GM23248 (cell line): Measurements from ENCODE around the gene FLOT2. TPM values are rescaled to one million over a fixed set of nuclear protein-coding genes. Genes with fewer than 3 reads are reported as not detected.
A peak's percentile ranks its signal among the peaks of the same experiment; 100 is the strongest.

Experiments
- DNase-seq: peaks from one replicate; pipeline ENCODE4 v3.0.0-alpha.2; 2015
- H2AFZ ChIP-seq: fragments of 200-600 bp; sonication (generic); 2 replicates; pipeline ENCODE4 v1.6.1; 2016; ENCODE audit warnings: antibody characterized with exemption
- H3F3A ChIP-seq: fragments of 200-600 bp; sonication (generic); 2 replicates; pipeline ENCODE4 v1.6.1; 2016; ENCODE audit warnings: mild to moderate bottlenecking, antibody characterized with exemption, mixed run types; ENCODE audit not compliant: insufficient read depth
- H3K27ac ChIP-seq: fragments of 200-600 bp; sonication (generic); 2 replicates; pipeline ENCODE4 v1.5.1; 2016; ENCODE audit warnings: mild to moderate bottlenecking
- H3K27me3 ChIP-seq: fragments of 200-600 bp; sonication (generic); replicated peaks from 2 replicates; pipeline ENCODE4 v1.6.1; 2016; ENCODE audit warnings: mild to moderate bottlenecking; ENCODE audit not compliant: insufficient read depth
- H3K36me3 ChIP-seq: fragments of 200-600 bp; sonication (generic); 2 replicates; pipeline ENCODE4 v1.6.1; 2016; ENCODE audit warnings: low read depth, mild to moderate bottlenecking
- H3K4me1 ChIP-seq: fragments of 200-600 bp; sonication (generic); 2 replicates; pipeline ENCODE4 v1.6.1; 2016; ENCODE audit warnings: mild to moderate bottlenecking; ENCODE audit not compliant: insufficient read depth
- H3K4me2 ChIP-seq: fragments of 200-600 bp; sonication (generic); one replicate; pipeline ENCODE4 v1.6.1; 2016; ENCODE audit warnings: mild to moderate bottlenecking; ENCODE audit not compliant: unreplicated experiment
- H3K4me3 ChIP-seq: fragments of 200-600 bp; sonication (generic); 2 replicates; pipeline ENCODE4 v1.5.1; 2016; ENCODE audit warnings: mild to moderate bottlenecking
- H3K79me2 ChIP-seq: fragments of 200-600 bp; sonication (generic); 2 replicates; pipeline ENCODE4 v1.6.1; 2016; ENCODE audit warnings: mild to moderate bottlenecking; ENCODE audit not compliant: insufficient read depth
- H3K9ac ChIP-seq: fragments of 200-600 bp; sonication (generic); 2 replicates; pipeline ENCODE4 v1.6.1; 2016; ENCODE audit warnings: mild to moderate bottlenecking
- H3K9me2 ChIP-seq: fragments of 200-600 bp; sonication (generic); 2 replicates; pipeline ENCODE4 v1.6.1; 2016; ENCODE audit warnings: mixed run types, mild to moderate bottlenecking, moderate library complexity; ENCODE audit not compliant: insufficient read depth
- H3K9me3 ChIP-seq: fragments of 200-600 bp; sonication (generic); one replicate; pipeline ENCODE4 v1.6.1; 2017; ENCODE audit warnings: low read depth
- H4K20me1 ChIP-seq: fragments of 200-600 bp; sonication (generic); 2 replicates; pipeline ENCODE4 v1.6.0; 2016; ENCODE audit not compliant: insufficient read depth
- EZH2 ChIP-seq: fragments of 200-600 bp; sonication (generic); IDR thresholded peaks from 2 replicates; pipeline ENCODE4 v1.6.1; 2018; ENCODE audit warnings: antibody characterized with exemption, mild to moderate bottlenecking; ENCODE audit not compliant: insufficient read depth, poor library complexity, severe bottlenecking
- EZH2phosphoT487 ChIP-seq: fragments of 200-600 bp; sonication (generic); IDR thresholded peaks from 2 replicates; pipeline ENCODE4 v1.6.1; 2018; ENCODE audit warnings: antibody characterized with exemption, moderate library complexity, mild to moderate bottlenecking, low read depth; ENCODE audit not compliant: insufficient read depth
- WGBS, 2 experiments: methylation state at CpG; one replicate each; pipeline ENCODE4 v1.1.6; 2015 to 2017; ENCODE audit warnings: low lambda C conversion rate in 2 of 2, low coverage in 1 of 2; ENCODE audit errors: missing lambda C conversion rate in 2 of 2; 5-methylcytosine and 5-hydroxymethylcytosine counted together
- in situ Hi-C: fragments of 300-500 bp; cut with MboI; formaldehyde crosslinking; loops from 2 replicates; pipeline ENCODE4 v1.15.0; 2020
- polyA plus RNA-seq: library from polyadenylated mRNA; unstranded; fragments of >200 nt; fragmentation: Nextera tagmentation; extraction: Ambion mirVana; gene quantifications from 2 replicates; pipeline ENCODE4 v1.2.1, GENCODE V29; 2016
- total RNA-seq: library from RNA; depleted of rRNA; stranded (reverse); fragments of >200 nt; shearing (Covaris generic); gene quantifications from 2 replicates; pipeline ENCODE4 v1.2.3, GENCODE V29; 2014

Gene FLOT2
- total and polyA plus RNA-seq, 2 experiments from 2014 or later: 33.2 to 55.0 TPM

DNA sequence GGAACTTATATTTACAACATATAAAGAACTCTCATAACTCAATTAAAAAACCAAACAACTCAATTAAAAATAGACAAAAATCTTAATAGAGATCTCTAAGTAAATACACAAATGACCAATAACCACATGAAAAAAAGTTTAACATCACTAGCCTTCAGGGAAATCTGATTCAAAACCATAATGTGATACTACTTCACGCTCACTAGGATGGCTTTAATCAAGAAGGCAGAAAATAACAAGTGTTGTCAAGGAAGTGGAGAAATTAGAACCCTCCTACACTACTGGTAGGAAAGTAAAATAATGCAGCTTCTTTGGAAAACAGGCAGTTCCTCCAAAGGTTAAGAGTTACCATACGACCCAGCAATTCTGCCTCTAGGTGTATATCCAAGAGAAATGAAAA lies 45.4 kb upstream of the FLOT2 start:
- H4K20me1 ChIP-seq: peaks cover 17% of the 10 kb centered on the region; the same call in 1 of the 2 replicates
- no peak for DNase-seq
- no peaks in the 10 kb centered on the region for H3K27me3 ChIP-seq
- 90 to 92% methylated on average over 2 of the region's 2 CpGs for WGBS, 2 experiments
- H3K9ac ChIP-seq: no peak overlapping the region
- no peak overlapping the region for H3K4me3 ChIP-seq
- no peaks in the 10 kb centered on the region for H3K9me2 ChIP-seq
- H3K4me1 ChIP-seq: peaks cover 52% of the 10 kb centered on the region
- H3K27ac ChIP-seq: no peak overlapping the region
- in situ Hi-C loops: no loop called here
- H3K4me2 ChIP-seq: no peak overlapping the region
- H2AFZ ChIP-seq: no peak overlapping the region
- peaks cover 96% of the 10 kb centered on the region for H3K79me2 ChIP-seq
- no peaks in the 10 kb centered on the region for H3K9me3 ChIP-seq
- TF ChIP-seq EZH2 (no peak), EZH2phosphoT487 (no peak)
- peaks cover 50% of the 10 kb centered on the region for H3F3A ChIP-seq
- H3K36me3 ChIP-seq: peaks cover 6% of the 10 kb centered on the region

- H3K9ac ChIP-seq: no peak overlapping the region
- H4K20me1 ChIP-seq: peaks cover 17% of the 10 kb centered on the region
- no peak overlapping the region for H3K4me2 ChIP-seq
- no peak for DNase-seq
- TF ChIP-seq EZH2phosphoT487: no peak
- no peak for TF ChIP-seq EZH2
- in situ Hi-C loops: no loop called here
- H2AFZ ChIP-seq: no peak overlapping the region
- H3K36me3 ChIP-seq: peaks cover 6% of the 10 kb centered on the region; the same call in 1 of the 2 replicates
- WGBS, 2 experiments: 100% methylated on average over 1 of the region's 1 CpG
- H3K27ac ChIP-seq: no peak overlapping the region
- H3F3A ChIP-seq: peaks cover 47% of the 10 kb centered on the region
- no peaks in the 10 kb centered on the region for H3K9me3 ChIP-seq
- H3K79me2 ChIP-seq: peaks cover 98% of the 10 kb centered on the region
- H3K9me2 ChIP-seq: no peaks in the 10 kb centered on the region
- peaks cover 54% of the 10 kb centered on the region for H3K4me1 ChIP-seq
- H3K27me3 ChIP-seq: no peaks in the 10 kb centered on the region
- no peak overlapping the region for H3K4me3 ChIP-seq
Measured at GRCh38 chr17:28941251-28941650, 43.7 kb upstream of the FLOT2 start.

DNA sequence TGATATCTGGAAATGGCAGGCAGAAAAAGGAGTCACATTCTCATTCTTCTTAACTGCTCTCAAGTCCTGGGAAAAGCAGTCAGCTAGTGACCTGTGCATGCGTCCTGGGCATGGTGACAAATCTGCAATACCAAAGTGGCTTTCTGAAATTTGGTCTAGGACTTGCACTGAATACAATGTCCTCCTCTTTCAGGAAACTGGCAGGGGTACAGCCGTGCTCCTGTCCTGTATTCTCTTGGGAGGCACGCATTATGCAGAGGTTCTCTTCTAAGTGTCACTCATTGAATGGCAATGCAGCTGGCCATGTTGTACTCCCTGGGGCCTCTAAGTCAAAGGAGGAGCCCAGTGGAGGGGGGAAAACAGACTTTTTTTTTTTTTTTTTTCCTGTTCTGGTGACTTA lies 43.1 kb upstream of the FLOT2 start:
- no peak overlapping the region for H3K4me3 ChIP-seq
- H3K79me2 ChIP-seq: peaks cover 100% of the 10 kb centered on the region
- H4K20me1 ChIP-seq: peaks cover 17% of the 10 kb centered on the region
- H3K4me2 ChIP-seq: no peak overlapping the region
- no peak overlapping the region for H3K27ac ChIP-seq
- DNase-seq: no peak
- no peaks in the 10 kb centered on the region for H3K9me2 ChIP-seq
- H3K27me3 ChIP-seq: no peaks in the 10 kb centered on the region
- H3F3A ChIP-seq: peaks cover 47% of the 10 kb centered on the region
- 95 to 96% methylated on average over 3 of the region's 3 CpGs for WGBS, 2 experiments
- no peak overlapping the region for H2AFZ ChIP-seq
- TF ChIP-seq EZH2phosphoT487 (no peak), EZH2 (no peak)
- in situ Hi-C loops: no loop called here
- no peak overlapping the region for H3K9ac ChIP-seq
- no peaks in the 10 kb centered on the region for H3K9me3 ChIP-seq
- peaks cover 51% of the 10 kb centered on the region for H3K4me1 ChIP-seq
- peaks cover 6% of the 10 kb centered on the region; the same call in 1 of the 2 replicates for H3K36me3 ChIP-seq

- no peak overlapping the region for H3K27ac ChIP-seq
- TF ChIP-seq EZH2phosphoT487 (no peak), EZH2 (no peak)
- H3K9me3 ChIP-seq: no peaks in the 10 kb centered on the region
- H2AFZ ChIP-seq: no peak overlapping the region
- no peaks in the 10 kb centered on the region for H3K9me2 ChIP-seq
- peaks cover 41% of the 10 kb centered on the region for H3F3A ChIP-seq
- DNase-seq: no peak
- no peak overlapping the region for H3K4me3 ChIP-seq
- H3K27me3 ChIP-seq: no peaks in the 10 kb centered on the region
- in situ Hi-C loops: no loop called here
- peaks cover 17% of the 10 kb centered on the region for H4K20me1 ChIP-seq
- H3K4me1 ChIP-seq: peaks cover 45% of the 10 kb centered on the region
- no peak overlapping the region for H3K4me2 ChIP-seq
- peaks cover 6% of the 10 kb centered on the region; the same call in 1 of the 2 replicates for H3K36me3 ChIP-seq
- peaks cover 100% of the 10 kb centered on the region for H3K79me2 ChIP-seq
- no peak overlapping the region for H3K9ac ChIP-seq
- WGBS, 2 experiments: 93 to 99% methylated on average over 3 of the region's 3 CpGs
Measured at GRCh38 chr17:28940142-28940541, 42.6 kb upstream of the FLOT2 start.

DNA sequence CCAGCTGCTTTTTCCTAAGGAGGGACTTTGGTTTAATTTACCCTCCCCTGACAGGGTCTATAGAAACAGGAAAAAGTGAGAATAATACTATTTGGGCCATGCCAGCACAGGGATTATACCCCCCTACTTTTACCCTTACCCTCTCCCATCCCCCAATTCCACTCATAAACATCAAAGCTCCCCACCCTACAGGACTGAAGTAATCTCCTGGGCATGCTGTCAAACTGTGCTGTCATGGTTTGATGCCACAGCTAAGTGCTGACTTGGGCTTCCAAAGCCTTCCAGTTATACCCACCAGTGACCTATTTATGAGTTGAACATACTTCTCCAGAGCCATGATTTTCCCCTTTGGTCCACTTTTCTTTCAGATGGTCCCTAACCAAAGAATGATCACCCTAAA lies 41.0 kb upstream of the FLOT2 start:
- Histone ChIP-seq H3K9me2 (no peaks in the 10 kb centered on the region), H3K4me1 (peaks cover 30% of the 10 kb centered on the region), H3K27me3 (no peaks in the 10 kb centered on the region), H3K9me3 (no peaks in the 10 kb centered on the region), H3F3A (peaks cover 25% of the 10 kb centered on the region), H3K79me2 (peaks cover 100% of the 10 kb centered on the region), H3K4me2 (no peak overlapping the region), H4K20me1 (peaks cover 19% of the 10 kb centered on the region), H3K4me3 (no peak overlapping the region), H3K27ac (no peak overlapping the region), H3K36me3 (peaks cover 6% of the 10 kb centered on the region; the same call in 1 of the 2 replicates), H2AFZ (no peak overlapping the region), H3K9ac (no peak overlapping the region)
- in situ Hi-C loops: no loop called here
- peak; percentile 52 for DNase-seq
- TF ChIP-seq EZH2phosphoT487 (no peak), EZH2 (no peak)
